ENCODE measurements around the gene FGD2.
"Not testable (repeated sequence)": the region's sequence is repeated elsewhere in the genome, so short reads cannot be mapped to it uniquely, and the experiment has no call there.

Gene FGD2

DNA sequence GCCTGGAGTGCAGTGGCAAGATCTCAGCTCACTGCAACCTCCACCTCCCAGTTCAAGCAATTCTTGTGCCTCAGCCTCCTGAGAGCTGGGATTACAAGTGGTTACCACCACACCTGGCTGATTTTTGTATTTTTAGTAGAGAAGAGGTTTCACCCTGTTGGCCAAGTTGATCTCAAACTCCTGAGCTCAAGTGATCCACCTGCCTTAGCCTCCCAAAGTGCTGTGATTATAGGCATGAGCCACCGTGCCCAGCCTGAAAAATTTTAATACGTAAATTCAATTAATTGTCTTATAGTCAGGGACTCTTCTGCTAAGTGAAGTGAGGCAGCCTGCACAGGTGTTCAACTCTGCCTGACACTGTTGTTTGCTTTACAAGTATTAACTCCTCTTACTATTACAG lies 15.1 kb upstream of the FGD2 start:
- H3K27me3 ChIP-seq (ENCODE audit: insufficient read depth, low read length, poor library complexity); H3K27ac ChIP-seq (ENCODE audit: low read depth, low read length); H3K36me3 ChIP-seq (ENCODE audit: control insufficient read depth, insufficient read depth, low read length); H4K5ac ChIP-seq (ENCODE audit: low read length); H3K79me1 ChIP-seq (ENCODE audit: low read length); H2AK5ac ChIP-seq (ENCODE audit: low read length); H2BK120ac ChIP-seq (ENCODE audit: low read depth, low read length); H3K4me3 ChIP-seq (ENCODE audit: low read length); H3K79me2 ChIP-seq (ENCODE audit: control insufficient read depth, insufficient read depth, low read length); H3K4me1 ChIP-seq (ENCODE audit: control insufficient read depth, low read depth, low read length); H3K23ac ChIP-seq (ENCODE audit: low read length); H2BK15ac ChIP-seq (replicated peaks; ENCODE audit: low read depth); DNase-seq; H3K9ac ChIP-seq (ENCODE audit: low read length); H2BK5ac ChIP-seq (ENCODE audit: low read length); H3K4me2 ChIP-seq (ENCODE audit: low read length); H3K56ac ChIP-seq (ENCODE audit: low read length); H4K8ac ChIP-seq (ENCODE audit: low read depth, low read length); H3K18ac ChIP-seq (ENCODE audit: low read length); H3K4ac ChIP-seq (ENCODE audit: low read depth, low read length): not testable (repeated sequence)
- WGBS (ENCODE audit: extremely low coverage, insufficient coverage, low lambda C conversion rate): no CpG with 5 or more reads among the region's 2 CpGs

DNA sequence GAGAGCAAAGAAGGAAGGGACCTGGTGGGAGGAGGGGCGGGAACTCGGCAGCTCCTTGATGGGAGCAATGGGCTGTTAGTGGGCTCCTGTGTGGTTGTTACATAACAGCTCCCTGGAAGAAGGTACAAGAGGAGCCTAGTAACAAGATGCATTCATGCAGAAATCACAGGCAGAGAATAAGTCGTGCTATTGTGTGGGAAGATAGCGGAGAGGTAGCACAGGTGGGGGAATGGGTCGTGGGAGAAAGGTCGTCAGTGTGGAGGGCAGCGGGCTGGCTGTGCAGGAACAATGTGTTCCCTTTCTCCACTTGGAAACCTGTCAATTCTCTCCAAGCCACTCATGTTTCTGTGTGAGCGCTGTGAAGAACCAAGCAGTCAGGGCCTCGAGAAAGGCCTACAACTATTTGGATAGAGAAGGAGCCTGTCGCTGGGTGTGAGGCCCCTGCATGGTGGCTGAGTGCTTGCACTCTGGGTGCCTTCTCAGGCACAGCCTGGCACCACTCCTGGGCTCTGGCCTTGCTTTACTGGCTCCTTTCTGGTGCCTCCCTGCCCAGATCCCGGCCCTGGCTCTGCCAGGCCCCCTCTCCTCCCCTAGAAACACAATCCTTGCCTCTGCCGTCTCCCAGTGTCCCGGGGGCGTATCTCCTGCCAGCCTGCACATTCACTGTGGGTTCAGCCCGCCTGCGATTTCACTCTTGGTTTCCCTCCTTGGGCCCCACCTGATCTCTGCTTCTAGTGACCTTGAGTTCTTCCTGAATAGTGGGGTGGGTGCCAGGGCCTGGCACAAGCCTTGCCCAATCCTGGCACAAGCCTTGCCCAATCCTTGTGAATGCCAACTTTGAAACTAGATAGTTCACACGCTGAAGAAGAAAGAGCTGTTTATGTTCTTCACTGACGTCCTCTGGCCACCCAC lies 7.4 kb upstream of the FGD2 start:
- Histone ChIP-seq H3K56ac (ENCODE audit: low read length) (no peak overlapping the region), H3K23ac (ENCODE audit: low read length) (no peak overlapping the region), H3K18ac (ENCODE audit: low read length) (no peak overlapping the region), H3K79me2 (ENCODE audit: control insufficient read depth, insufficient read depth, low read length) (no peaks in the 10 kb centered on the region), H2BK5ac (ENCODE audit: low read length) (no peak overlapping the region), H2AK5ac (ENCODE audit: low read length) (no peak overlapping the region), H3K9ac (ENCODE audit: low read length) (no peak overlapping the region), H4K5ac (ENCODE audit: low read length) (no peak overlapping the region), H3K4me2 (ENCODE audit: low read length) (no peak overlapping the region), H2BK15ac (replicated peaks; ENCODE audit: low read depth) (no peak overlapping the region), H3K79me1 (ENCODE audit: low read length) (no peaks in the 10 kb centered on the region), H3K4me1 (ENCODE audit: control insufficient read depth, low read depth, low read length) (no peaks in the 10 kb centered on the region), H3K27ac (ENCODE audit: low read depth, low read length) (no peak overlapping the region), H3K4me3 (ENCODE audit: low read length) (no peak overlapping the region), H3K36me3 (ENCODE audit: control insufficient read depth, insufficient read depth, low read length) (no peaks in the 10 kb centered on the region), H3K4ac (ENCODE audit: low read depth, low read length) (no peak overlapping the region), H2BK120ac (ENCODE audit: low read depth, low read length) (no peak overlapping the region), H4K8ac (ENCODE audit: low read depth, low read length) (no peak overlapping the region), H3K27me3 (ENCODE audit: insufficient read depth, low read length, poor library complexity) (no peaks in the 10 kb centered on the region)
- WGBS (ENCODE audit: extremely low coverage, insufficient coverage, low lambda C conversion rate): no CpG with 5 or more reads among the region's 18 CpGs
- DNase-seq: no peak

DNA sequence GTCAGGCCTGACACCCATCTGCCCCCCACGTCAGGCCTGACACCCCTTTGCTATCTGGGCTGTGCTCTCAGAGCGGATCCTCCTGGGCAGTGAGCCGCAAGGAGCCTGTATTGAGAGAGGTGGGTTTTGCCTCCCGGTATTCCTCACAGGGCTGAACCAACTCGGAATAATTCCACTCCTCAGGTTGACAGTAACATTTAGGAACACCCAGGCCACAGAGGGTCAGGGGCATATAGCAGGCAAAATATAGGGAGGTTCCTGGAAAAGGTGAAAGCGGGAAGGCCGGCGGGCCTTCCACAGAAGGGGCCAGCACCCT lies 6.8 kb upstream of the FGD2 start:
- no CpG with 5 or more reads among the region's 8 CpGs for WGBS (ENCODE audit: extremely low coverage, insufficient coverage, low lambda C conversion rate)
- no peak for DNase-seq
- H3K4me1 ChIP-seq (ENCODE audit: control insufficient read depth, low read depth, low read length): no peaks in the 10 kb centered on the region
- no peaks in the 10 kb centered on the region for H3K27me3 ChIP-seq (ENCODE audit: insufficient read depth, low read length, poor library complexity)
- no peak overlapping the region for H4K5ac ChIP-seq (ENCODE audit: low read length)
- H3K79me2 ChIP-seq (ENCODE audit: control insufficient read depth, insufficient read depth, low read length): no peaks in the 10 kb centered on the region
- H3K27ac ChIP-seq (ENCODE audit: low read depth, low read length): no peak overlapping the region
- no peak overlapping the region for H2BK120ac ChIP-seq (ENCODE audit: low read depth, low read length)
- no peak overlapping the region for H3K18ac ChIP-seq (ENCODE audit: low read length)
- H3K4me2 ChIP-seq (ENCODE audit: low read length): no peak overlapping the region
- H2BK15ac ChIP-seq (replicated peaks; ENCODE audit: low read depth): no peak overlapping the region
- no peaks in the 10 kb centered on the region for H3K36me3 ChIP-seq (ENCODE audit: control insufficient read depth, insufficient read depth, low read length)
- no peak overlapping the region for H3K23ac ChIP-seq (ENCODE audit: low read length)
- no peak overlapping the region for H3K56ac ChIP-seq (ENCODE audit: low read length)
- H2BK5ac ChIP-seq (ENCODE audit: low read length): no peak overlapping the region
- no peak overlapping the region for H2AK5ac ChIP-seq (ENCODE audit: low read length)
- H3K4me3 ChIP-seq (ENCODE audit: low read length): no peak overlapping the region
- no peak overlapping the region for H3K9ac ChIP-seq (ENCODE audit: low read length)
- no peak overlapping the region for H3K4ac ChIP-seq (ENCODE audit: low read depth, low read length)
- H3K79me1 ChIP-seq (ENCODE audit: low read length): no peaks in the 10 kb centered on the region
- H4K8ac ChIP-seq (ENCODE audit: low read depth, low read length): no peak overlapping the region

DNA sequence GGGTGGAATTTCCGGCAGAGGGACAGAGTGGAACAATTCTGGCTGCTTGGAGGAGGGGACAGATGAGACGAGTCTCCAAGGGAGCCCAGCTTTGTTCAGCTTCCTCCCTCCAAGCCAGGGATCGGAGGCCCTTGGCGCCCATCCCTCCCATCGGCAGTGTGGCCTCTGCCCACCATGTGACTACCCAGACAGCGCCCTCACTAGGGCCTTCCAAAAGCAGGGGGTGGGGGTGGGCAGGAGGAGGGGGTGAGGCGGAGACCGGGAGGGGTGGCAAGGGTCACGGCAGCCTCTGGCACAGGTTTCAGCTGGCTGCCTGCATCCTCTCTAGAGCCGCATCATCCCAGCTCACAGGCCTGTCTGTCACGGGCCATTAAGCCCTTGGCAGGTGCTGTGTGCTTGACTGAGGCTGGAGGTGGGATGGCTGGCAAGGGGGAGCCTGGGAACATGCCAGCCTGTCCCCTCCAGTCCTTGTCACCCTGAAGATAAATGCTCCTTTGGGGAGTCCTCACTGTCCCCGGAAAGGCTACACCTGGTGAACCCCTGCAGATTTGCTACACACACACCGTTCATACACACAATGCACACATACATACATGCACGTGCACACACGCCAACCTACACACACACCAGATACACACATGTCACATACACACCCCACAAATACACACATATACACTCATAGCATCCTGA lies 6.2 kb upstream of the FGD2 start:
- Histone ChIP-seq H2AK5ac (ENCODE audit: low read length) (no peak overlapping the region), H3K18ac (ENCODE audit: low read length) (no peak overlapping the region), H2BK15ac (replicated peaks; ENCODE audit: low read depth) (no peak overlapping the region), H3K79me1 (ENCODE audit: low read length) (no peaks in the 10 kb centered on the region), H3K4me1 (ENCODE audit: control insufficient read depth, low read depth, low read length) (no peaks in the 10 kb centered on the region), H3K27me3 (ENCODE audit: insufficient read depth, low read length, poor library complexity) (no peaks in the 10 kb centered on the region), H3K4me2 (ENCODE audit: low read length) (no peak overlapping the region), H3K9ac (ENCODE audit: low read length) (no peak overlapping the region), H3K36me3 (ENCODE audit: control insufficient read depth, insufficient read depth, low read length) (no peaks in the 10 kb centered on the region), H3K23ac (ENCODE audit: low read length) (no peak overlapping the region), H4K8ac (ENCODE audit: low read depth, low read length) (no peak overlapping the region), H4K5ac (ENCODE audit: low read length) (no peak overlapping the region), H3K4me3 (ENCODE audit: low read length) (no peak overlapping the region), H3K27ac (ENCODE audit: low read depth, low read length) (no peak overlapping the region), H3K4ac (ENCODE audit: low read depth, low read length) (no peak overlapping the region), H2BK5ac (ENCODE audit: low read length) (no peak overlapping the region), H3K79me2 (ENCODE audit: control insufficient read depth, insufficient read depth, low read length) (no peaks in the 10 kb centered on the region), H3K56ac (ENCODE audit: low read length) (no peak overlapping the region), H2BK120ac (ENCODE audit: low read depth, low read length) (no peak overlapping the region)
- DNase-seq: no peak
- no CpG with 5 or more reads among the region's 15 CpGs for WGBS (ENCODE audit: extremely low coverage, insufficient coverage, low lambda C conversion rate)

DNA sequence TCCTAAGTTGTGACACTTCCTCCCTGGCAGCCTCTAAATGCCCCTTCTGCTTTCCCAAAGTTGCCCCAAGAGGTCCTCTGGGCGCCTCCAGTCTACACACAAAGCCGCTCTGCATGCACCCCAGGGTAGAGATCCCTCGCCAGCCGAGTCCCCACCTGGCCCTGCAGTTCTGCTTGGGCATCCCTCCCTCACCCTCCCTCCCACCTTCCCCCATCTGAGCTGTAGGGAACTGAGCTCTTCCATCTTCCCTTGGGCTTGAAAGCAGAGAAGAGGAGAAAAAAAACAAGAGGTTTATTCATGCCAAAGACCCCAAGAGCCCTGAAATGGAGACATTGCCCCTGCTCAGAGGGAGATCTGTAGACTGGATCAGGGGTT lies 5.7 kb upstream of the FGD2 start:
- no peak overlapping the region for H3K4me3 ChIP-seq (ENCODE audit: low read length)
- no peak overlapping the region for H4K5ac ChIP-seq (ENCODE audit: low read length)
- H3K23ac ChIP-seq (ENCODE audit: low read length): no peak overlapping the region
- H3K36me3 ChIP-seq (ENCODE audit: control insufficient read depth, insufficient read depth, low read length): no peaks in the 10 kb centered on the region
- no CpG with 5 or more reads among the region's 4 CpGs for WGBS (ENCODE audit: extremely low coverage, insufficient coverage, low lambda C conversion rate)
- no peak overlapping the region for H4K8ac ChIP-seq (ENCODE audit: low read depth, low read length)
- no peak overlapping the region for H3K27ac ChIP-seq (ENCODE audit: low read depth, low read length)
- H3K18ac ChIP-seq (ENCODE audit: low read length): no peak overlapping the region
- H2AK5ac ChIP-seq (ENCODE audit: low read length): no peak overlapping the region
- no peak overlapping the region for H2BK15ac ChIP-seq (replicated peaks; ENCODE audit: low read depth)
- H3K4me1 ChIP-seq (ENCODE audit: control insufficient read depth, low read depth, low read length): no peaks in the 10 kb centered on the region
- H3K79me2 ChIP-seq (ENCODE audit: control insufficient read depth, insufficient read depth, low read length): no peaks in the 10 kb centered on the region
- H3K56ac ChIP-seq (ENCODE audit: low read length): no peak overlapping the region
- no peak overlapping the region for H2BK5ac ChIP-seq (ENCODE audit: low read length)
- H3K27me3 ChIP-seq (ENCODE audit: insufficient read depth, low read length, poor library complexity): no peaks in the 10 kb centered on the region
- no peak overlapping the region for H2BK120ac ChIP-seq (ENCODE audit: low read depth, low read length)
- no peak overlapping the region for H3K4ac ChIP-seq (ENCODE audit: low read depth, low read length)
- H3K4me2 ChIP-seq (ENCODE audit: low read length): no peak overlapping the region
- no peaks in the 10 kb centered on the region for H3K79me1 ChIP-seq (ENCODE audit: low read length)
- no peak overlapping the region for H3K9ac ChIP-seq (ENCODE audit: low read length)
- no peak for DNase-seq
